Measurements from ENCODE around the gene ZGPAT.
"Not testable (repeated sequence)": the region's sequence is repeated elsewhere in the genome, so short reads cannot be mapped to it uniquely, and the experiment has no call there.

ZGPAT gene

DNA sequence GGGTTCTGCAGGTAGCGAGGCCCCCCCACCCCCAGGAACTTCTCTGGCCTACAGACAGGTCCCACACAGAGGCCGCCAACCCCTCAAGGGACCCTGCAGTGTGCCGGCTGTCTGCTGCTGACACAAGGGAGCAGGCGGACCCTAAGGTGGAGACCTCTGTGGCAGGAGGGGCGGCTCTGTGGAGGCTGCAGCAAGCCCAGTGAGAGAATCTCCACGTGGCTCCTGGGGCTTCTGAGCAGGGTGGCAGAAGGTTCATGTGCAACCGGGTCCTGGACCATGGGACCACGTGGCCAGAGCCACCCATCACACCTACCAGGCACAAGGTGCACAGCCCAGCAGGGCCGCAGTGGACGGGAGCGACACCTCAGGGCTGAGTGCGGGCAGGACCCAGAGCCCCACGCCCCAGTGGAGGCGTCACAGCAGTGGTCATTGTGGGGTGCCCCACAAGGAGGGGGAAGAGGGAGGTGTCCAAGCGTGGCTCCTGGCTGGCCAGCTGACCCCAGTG lies 4.3 kb upstream of the ZGPAT start:
- no peak for DNase-seq

DNA sequence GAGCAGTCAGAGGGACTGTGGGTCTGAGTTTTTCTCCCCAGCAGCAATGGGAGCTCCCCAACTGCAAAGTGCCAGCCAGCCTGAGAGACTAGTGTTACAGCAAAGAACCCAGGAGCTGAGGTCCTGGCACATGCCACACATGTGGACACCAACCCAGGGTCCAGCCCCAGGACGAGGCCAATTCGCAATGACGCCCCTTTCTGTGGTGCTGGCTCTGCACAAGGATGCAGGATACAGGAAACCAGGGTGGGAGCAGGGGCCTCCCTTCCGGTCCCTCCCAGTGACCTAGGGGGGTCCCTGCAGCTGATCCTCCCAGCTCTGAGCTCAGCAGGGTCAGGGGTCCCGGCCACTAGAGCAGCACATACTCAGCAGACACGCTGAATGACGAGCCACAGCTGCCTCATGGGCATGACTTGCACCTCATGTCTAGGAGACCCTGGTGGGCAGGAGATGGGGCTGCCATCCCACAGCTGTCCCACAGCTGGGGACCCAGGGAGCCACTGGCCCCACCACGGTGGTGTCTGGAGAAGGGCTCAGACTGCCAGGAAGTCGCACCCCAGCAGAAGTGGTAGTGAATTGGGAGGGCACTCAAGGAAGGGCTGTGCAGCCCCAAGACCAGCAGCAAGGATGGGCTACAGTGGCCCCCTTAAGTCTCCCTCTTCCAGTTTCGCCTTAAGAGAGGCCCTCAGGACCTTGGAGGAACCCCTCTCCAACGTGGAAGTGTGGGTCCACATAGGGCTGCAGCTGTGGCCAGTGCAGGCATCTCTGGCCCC lies 3.7 kb upstream of the ZGPAT start:
- no peak for DNase-seq

DNA sequence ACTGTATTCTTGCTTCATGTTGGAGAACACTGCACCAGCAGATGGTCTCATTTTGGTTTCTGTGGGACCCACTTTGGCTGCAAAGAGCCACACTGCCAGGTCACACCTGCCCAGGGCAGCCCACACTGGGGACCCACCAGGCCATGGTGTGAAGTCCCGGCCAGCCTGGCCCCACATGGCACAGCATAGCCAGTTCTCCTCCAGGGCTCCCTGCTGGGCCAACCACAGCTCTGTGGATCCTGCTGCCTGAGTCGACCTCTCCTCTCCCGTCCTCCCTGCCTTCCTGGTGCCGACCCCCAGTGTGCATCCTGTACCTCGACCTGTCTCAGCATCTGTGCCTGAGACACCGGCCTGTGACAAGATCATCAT lies 3.1 kb upstream of the ZGPAT start:
- no peak for DNase-seq

DNA sequence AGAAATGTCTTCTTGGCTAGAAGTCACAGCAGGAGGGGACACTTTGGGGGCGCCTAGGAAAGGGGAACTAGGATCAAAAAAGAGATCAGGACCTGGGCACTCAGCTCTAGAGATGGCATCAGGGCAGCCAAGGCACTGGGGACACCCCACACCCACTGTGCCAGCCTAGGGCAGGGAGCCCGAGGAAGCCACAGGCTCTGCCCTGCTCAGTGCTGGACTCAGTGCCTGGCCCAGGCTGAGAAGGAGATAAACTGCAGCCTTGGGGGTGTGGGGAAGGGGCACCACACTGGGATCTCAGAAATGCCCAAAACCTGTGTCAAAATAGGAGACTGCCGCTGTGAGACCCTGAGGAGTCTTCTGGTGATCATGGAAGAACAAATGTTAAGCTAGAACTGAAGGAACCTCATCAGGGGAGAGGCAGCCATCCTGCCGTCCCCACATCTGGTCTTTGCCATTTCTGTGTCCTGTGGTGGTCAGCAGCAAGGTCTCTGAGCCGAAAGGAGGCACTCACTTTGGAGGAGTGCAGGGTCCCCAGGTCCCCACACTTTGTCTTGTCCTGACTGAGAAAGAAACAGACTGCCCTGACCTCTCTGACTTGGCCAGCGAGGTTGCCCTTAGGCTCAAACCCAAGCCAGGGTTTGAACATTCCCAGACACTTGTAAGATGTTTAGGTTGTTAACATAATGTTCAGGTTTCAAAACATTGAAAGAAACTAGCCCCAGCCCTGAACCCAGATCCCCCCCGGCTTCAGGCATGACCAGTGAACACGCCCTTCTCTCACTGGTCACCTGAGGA lies 2.4 kb upstream of the ZGPAT start:
- no peak for DNase-seq

DNA sequence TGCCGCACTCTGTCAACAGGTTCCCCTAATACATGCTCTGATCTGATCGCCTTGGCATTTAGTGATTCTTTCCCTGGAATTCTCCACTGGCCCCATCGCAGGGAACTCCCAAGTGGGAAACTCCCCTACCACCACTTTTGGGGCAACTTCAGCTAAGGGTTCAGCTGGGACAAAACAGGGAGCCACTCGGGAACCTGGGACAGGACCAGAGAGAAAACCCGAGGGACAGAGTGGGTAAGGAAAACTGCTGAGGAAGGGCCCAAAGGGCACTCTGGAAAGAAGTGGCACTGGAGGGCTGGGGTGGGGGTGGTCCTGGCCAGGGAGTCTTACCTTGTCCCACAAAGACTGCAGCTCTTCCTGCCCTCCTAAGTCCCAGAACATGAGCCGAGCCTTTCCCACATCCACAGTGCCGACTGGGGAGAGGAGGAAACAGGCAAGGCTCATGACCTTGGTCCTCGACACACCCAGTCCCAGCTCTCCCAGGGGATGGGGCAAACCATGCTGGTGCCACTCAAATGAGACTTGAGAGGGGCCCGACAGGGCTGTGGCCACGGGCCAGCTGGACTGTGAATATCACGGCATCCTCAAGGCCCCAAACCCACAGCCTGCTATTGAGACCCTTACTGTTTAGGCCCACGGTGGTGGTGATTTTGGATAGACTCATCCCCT lies 1.7 kb upstream of the ZGPAT start:
- DNase-seq: no peak

DNA sequence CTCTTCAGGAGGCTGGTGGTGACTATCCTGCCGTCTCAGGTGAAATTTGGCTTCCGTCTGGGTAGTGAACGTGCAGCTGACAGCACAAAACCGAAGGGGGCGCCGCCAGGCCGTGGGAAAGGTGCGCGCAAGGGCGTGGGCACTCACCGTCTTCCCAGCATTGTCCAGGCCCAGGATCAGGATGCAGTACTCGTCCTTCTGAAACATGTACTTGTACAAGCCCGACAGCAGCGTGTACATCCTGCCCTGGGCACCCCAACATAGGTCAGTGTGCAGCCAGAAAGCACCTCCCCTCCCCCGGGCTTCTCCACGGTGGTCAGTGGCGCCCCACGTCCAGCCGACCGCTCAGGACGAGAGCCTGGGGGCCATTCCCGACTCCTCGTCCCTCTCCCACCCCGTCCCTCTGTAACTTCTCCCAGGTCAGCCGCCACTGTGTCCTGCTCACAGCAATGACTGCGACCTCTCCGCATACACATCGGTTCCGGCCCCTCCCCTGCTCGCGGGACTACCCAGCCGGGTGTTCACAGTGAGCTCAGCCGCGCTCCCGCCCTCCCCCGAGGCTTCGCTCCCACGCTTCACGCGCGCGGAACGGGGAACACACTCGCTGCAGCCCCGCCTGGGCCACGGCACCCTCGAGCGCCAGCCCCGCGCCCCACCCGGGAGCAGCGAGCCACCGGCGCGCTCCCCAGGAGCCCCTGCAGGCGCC lies 834 bp upstream of the ZGPAT start:
- no peak for DNase-seq

DNA sequence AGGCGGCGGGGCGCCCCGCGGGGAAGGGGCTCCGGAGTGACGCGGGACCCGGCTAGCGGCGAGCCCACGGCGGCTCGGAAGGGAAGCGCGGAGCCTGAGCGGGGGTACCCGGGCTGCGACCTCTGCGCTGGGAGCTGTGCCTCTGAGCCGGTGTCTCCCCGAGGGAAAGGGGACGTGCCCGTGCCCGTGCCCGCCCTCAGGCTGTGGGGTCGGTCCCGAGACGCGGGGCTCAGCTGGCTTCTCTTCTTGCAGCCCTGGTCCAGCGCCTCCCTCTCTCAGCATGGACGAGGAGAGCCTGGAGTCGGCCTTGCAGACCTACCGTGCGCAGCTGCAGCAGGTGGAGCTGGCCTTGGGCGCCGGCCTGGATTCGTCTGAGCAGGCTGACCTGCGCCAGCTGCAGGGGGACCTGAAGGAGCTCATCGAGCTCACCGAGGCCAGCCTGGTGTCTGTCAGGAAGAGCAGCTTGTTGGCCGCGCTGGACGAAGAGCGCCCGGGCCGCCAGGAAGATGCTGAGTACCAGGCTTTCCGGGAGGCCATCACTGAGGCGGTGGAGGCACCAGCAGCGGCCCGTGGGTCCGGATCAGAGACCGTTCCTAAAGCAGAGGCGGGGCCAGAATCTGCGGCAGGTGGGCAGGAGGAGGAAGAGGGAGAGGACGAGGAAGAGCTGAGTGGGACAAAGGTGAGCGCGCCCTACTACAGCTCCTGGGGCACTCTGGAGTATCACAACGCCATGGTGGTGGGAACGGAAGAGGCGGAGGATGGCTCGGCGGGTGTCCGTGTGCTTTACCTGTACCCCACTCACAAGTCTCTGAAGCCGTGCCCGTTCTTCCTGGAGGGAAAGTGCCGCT lies 686 bp downstream of the ZGPAT start:
- DNase-seq: no peak

DNA sequence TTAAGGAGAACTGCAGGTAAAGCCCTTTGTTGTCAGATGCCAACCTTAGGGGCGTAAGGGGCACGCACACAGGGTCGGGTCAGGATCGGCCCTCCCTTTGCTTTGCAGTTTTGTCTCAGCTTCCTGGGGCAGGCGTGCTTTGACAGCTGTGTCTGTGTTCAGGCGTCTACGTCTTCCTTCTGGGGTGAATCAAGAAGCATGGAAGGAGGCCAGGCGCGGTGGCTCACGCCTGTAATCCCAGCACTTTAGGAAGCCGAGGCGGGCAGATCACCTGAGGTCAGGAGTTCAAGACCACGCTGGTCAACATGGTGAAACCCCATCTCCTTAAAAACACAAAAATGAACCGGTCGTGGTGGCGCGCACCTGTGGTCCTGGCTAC lies 1.3 kb downstream of the ZGPAT start:
- DNase-seq: no peak

DNA sequence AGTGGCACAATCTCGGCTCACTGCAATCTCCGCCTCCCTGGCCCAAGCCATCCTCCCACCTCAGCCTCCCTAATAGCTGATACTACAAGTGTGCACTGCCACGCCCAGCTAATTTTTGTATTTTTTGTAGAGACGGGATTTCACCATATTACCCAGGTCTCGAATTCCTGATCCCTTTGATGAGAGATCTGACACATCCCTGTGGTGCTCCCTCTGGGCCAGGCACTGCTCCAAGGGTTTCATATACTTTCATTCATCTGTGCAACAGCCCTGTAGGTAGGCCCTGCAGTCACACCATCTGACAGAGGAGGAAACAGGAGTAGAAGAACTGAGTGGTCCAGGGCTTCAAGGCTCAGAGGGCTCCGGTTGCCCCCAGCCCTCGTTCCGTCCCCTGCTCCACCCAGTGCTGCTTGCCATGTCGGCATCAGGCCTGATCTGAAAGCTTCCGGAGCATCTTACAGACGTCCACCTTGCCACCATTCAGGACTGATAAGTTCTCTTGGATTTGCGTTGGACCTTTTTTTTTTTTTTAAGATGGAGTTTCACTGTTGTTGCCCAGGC lies 3.3 kb downstream of the ZGPAT start:
- no peak for DNase-seq

DNA sequence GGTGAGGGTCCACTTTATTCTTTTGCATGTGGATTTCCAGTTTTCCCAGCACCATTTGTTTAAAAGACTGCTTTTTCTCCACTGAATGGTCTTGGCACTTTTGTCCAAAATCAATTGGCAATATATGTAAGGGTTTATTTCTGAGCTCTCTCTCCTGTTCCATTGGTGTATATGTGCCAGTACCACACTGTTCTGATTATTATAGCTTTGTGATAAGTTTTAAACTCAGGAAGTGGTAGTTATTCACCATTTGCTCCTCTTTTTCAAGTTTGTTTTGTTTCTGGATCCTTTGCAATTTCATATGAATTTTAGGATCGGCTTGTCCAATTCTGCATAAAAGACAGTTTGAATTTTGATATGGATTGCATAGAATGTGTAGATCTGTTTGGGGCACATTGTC lies 4.4 kb downstream of the ZGPAT start:
- no peak for DNase-seq

DNA sequence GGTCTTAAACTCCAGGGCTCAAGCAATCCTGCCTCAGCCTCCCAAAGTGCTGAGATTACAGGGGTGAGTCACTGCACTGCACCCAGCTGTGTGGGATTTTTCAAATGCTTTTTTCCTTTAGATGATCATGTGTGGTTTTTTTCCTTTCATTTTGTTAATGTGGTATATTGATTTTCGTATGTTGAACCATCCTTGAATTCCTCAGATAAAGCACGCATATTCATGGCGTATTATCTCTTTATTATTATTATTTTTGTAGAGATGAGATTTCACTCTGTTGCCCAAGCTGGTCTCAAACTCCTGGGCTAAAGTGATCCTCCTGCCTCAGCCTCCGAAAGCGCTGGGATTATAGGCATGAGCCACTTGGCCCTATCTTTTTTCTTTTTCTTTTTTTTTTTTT lies 7.0 kb downstream of the ZGPAT start:
- DNase-seq: no peak

DNA sequence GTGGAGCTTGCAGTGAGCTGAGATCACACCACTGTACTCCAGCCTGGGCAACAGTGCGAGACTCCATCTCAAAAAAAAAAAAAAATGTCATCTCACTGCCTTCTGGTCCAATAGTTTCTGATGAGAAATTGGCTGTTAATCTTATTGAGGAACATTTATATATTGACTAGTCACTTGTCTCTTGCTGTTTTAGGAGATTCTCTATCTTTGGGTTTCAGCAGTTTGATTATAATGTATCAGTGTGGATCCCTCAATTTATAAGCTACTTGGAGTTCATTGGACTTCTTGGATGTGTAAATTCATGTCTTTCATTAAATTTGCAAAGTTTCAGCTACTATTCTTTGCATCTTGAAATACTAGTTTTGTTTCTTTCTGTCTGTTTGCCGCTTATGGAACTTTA lies 11.2 kb downstream of the ZGPAT start:
- DNase-seq: no peak

DNA sequence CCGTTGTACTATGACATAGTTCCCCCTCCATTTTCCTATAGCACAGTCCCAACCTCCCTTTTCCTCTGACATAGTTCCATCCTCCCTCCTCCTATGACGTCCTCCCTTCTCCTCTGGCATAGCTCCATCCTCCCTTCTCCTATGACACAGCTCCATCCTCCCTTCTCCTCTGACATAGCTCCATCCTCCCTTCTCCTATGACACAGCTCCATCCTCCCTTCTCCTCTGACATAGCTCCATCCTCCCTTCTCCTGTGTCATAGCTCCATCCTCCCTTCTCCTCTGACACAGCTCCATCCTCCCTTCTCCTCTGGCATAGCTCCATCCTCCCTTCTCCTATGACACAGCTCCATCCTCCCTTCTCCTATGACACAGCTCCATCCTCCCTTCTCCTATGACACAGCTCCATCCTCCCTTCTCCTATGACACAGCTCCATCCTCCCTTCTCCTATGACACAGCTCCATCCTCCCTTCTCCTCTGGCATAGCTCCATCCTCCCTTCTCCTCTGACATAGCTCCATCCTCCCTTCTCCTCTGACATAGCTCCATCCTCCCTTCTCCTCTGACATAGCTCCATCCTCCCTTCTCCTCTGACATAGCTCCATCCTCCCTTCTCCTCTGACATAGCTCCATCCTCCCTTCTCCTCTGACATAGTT lies 15.3 kb downstream of the ZGPAT start:
- DNase-seq: not testable (repeated sequence)

DNA sequence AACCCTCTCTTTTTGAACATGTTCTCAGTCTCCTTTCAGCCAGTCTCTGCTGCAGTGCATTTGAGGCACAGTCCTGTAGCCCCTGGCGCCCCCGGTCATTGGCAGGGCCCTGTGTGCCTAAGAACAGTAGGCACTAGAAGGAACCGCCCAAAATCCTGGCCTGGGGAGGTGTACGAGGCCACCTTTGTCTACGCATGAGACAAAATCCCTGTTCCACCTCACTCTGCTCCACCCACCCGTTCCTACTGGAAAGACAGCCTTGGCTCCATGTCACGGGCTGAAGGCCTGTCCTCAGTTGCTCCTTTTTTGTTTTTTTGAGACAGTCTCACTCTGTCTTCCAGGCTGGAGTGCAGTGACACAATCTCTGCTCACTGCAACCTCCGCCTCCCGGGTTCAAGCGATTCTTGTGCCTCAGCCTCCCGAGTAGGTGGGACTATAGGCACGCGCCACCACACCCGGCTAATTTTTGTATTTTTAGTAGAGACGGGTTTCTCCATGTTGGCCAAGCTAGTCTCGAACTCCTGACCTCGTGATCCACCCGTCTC lies 22.4 kb downstream of the ZGPAT start:
- DNase-seq: not testable (repeated sequence)

DNA sequence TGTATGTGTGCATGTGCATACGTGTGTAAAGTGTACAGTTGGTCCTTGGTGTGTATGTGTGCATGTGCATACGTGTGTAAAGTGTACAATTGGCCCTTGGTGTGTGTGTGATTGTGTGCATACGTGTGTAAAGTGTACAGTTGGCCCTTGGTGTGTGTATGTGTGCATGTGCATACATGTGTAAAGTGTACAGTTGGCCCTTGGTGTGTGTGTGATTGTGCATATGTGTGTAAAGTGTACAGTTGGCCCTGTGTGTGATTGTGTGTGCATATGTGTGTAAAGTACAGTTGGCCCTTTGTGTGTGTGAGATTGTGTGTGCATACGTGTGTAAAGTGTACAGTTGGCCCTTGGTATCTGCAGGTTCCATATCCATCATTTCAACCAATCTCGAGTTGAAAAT lies 23.6 kb downstream of the ZGPAT start:
- no peak for DNase-seq

DNA sequence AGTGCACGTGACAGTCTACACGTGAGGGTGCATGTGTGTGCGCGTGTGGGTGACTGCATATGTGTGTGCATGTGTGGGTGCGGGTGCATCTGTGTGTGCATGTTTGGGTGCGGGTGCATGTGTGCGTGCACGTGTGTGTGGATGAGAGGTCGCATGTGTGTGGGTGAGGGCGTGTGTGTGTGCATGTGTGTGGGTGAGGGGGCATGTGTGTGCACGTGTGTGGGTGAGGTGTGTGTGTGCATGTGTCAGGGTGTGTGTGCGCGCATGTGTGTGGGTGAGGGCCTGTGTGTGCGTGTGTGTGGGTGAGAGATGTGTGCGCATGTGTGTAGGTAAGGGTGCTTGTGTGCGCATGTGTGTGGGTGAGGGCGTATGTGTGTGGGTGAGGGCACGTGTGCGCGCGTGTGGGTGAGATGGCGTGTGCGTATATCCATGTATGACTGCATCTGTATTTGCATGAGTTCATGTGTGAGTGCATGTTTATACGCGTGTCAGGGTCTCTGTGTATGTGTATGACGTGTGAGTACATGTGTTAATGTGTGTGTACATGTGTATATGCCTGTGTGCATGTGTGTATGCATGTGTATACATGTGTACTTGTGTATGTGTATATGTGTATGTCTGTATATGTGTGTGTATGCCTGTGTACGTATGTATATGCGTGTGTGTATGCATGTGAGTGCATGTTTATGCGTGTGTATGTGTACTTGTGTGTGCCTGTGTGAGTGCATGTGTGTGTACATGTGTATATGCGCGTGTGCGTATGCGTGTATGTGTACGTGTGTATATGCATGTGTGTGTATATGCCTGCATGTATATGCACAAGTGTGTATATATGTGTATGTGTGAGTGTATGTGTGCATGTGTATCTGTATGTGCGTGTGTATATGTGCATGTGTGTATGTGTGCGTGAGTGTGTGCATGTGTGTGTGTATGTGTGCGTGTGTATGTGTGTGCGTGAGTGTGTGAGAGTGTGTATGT lies 24.6 kb downstream of the ZGPAT start:
- no peak for DNase-seq

DNA sequence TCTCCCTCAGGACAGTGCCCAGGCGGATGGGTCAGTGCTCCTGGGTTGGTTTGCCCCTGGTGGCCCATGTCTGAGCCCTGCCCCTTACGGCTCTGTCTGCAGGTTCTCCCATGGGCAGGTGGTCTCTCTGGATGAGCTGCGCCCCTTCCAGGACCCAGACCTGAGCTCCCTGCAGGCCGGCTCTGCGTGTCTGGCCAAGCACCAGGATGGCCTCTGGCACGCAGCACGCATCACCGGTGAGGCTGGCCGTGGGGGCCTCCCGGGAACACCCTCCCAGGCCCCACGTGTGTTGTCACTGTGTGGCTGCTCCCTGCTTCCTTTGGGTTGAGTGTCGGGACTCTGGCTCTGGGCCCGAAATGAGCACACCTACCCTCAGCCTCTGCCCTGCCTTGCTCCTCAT lies 25.3 kb downstream of the ZGPAT start:
- no peak for DNase-seq

DNA sequence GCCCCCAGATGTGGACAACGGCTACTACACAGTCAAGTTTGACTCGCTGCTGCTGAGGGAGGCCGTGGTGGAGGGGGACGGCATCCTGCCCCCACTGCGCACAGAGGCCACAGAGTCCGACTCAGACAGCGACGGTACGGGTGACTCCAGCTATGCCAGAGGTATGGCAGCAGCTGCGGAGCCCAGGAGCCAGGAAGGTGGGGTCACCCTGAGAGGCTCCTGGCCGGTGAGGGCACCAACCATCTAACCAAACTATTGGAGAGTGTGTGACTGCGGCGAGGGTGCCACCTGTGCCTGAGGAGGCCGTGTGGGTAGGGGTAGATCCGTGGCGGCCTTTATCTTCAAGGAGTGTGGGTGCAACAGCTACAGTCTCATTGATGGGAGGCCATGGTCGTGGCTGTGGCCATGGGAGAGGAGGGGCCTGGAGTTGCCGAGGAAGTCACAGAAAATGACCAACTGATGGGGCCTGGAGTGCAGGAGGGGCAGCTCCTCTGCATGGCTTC lies 25.8 kb downstream of the ZGPAT start:
- no peak for DNase-seq

DNA sequence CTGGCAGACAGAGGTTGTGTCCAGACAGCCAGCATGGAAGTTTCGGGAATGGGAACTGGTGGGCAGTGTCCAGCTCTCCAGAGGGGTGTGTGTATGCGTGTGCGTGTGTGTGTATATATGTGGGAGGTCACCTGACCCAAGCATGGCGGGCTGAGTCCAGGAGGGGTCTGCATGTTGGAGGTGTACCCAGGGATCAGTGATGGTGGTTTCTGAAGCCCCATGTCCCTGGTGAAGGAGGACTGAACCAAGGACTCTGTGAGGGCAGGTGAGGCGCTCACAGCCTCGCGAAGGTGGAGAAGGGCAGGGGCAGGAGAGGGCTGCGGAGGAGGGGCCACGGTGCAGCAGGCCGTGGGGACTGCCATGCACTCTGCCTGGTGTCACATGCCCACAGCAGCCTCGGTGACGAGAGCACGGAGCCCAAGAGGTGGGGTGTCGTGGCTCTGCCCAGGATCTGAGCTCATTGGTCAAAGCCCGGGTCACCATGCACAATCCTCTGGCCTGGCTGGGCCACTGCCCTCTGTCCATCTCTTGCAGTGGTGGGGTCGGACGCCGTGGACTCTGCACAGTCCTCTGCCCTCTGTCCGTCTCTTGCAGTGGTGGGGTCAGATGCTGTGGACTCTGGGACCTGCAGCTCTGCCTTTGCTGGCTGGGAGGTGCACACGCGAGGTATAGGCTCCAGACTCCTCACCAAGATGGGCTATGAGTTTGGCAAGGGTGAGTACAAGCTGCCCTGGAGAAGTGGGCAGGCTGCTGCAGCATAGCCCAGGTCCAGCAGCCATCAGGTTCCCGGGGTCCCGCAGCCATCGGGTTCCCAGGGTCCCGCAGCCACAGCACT lies 26.5 kb downstream of the ZGPAT start:
- no peak for DNase-seq

Measured in NCI-H1105 (cell line).